ENCODE measurements around the gene GGPS1. TPM values are rescaled to one million over a fixed set of nuclear protein-coding genes. Genes with fewer than 3 reads are reported as not detected.
"Not testable (repeated sequence)": the region's sequence is repeated elsewhere in the genome, so short reads cannot be mapped to it uniquely, and the experiment has no call there.

Gene GGPS1
- total RNA-seq, 1 donor from 2014 or later: 39.1 TPM

GRCh38 chr1:235385633-235386032, 57.3 kb downstream of the GGPS1 start:
- H3K36me3 ChIP-seq (ENCODE audit: insufficient read depth, low read length); H3K4me1 ChIP-seq (ENCODE audit: insufficient read depth, low read length); H3K4me3 Mint-ChIP-seq (ENCODE audit: unreplicated experiment); H3K27ac ChIP-seq (ENCODE audit: low read depth, low read length); H3K4me2 ChIP-seq (ENCODE audit: low read length); H3K9me3 ChIP-seq (ENCODE audit: insufficient read depth, low read depth, low read length); FAIRE-seq; H3K27ac Mint-ChIP-seq (ENCODE audit: unreplicated experiment); H3K4me3 ChIP-seq (ENCODE audit: insufficient read depth, low read depth, low read length); H3K9ac ChIP-seq (ENCODE audit: low read length); H3K27me3 ChIP-seq (ENCODE audit: insufficient read depth, low read length); H4K20me1 ChIP-seq (ENCODE audit: insufficient read depth, low read length); H3K4me1 Mint-ChIP-seq (ENCODE audit: low read depth, unreplicated experiment); H3K27me3 Mint-ChIP-seq (ENCODE audit: low read depth, unreplicated experiment); H2AFZ ChIP-seq (ENCODE audit: low read depth, low read length); DNase-seq (ENCODE audit: low read depth); H3K9me3 Mint-ChIP-seq (ENCODE audit: unreplicated experiment): not testable (repeated sequence)
- H3K36me3 Mint-ChIP-seq (ENCODE audit: low read depth, unreplicated experiment): peaks cover 16% of the 10 kb centered on the region
- H3K79me2 ChIP-seq (ENCODE audit: insufficient read depth, low read length): peaks cover 27% of the 10 kb centered on the region

GRCh38 chr1:235391874-235392273, 63.5 kb downstream of the GGPS1 start:
- H3K4me1 Mint-ChIP-seq (ENCODE audit: low read depth, unreplicated experiment): no peaks in the 10 kb centered on the region

More at GRCh38 chr1:235391874-235392273, 63.5 kb downstream of the GGPS1 start:
- H3K36me3 Mint-ChIP-seq (ENCODE audit: low read depth, unreplicated experiment): peaks cover 11% of the 10 kb centered on the region
- no peaks in the 10 kb centered on the region for H3K27me3 ChIP-seq (ENCODE audit: insufficient read depth, low read length)
- peaks cover 62% of the 10 kb centered on the region for H3K79me2 ChIP-seq (ENCODE audit: insufficient read depth, low read length)
- no peaks in the 10 kb centered on the region for H3K9me3 ChIP-seq (ENCODE audit: insufficient read depth, low read depth, low read length)
- no peak overlapping the region for H3K4me2 ChIP-seq (ENCODE audit: low read length)
- H3K9me3 Mint-ChIP-seq (ENCODE audit: unreplicated experiment): peaks cover 6% of the 10 kb centered on the region
- no peak overlapping the region for H3K27ac Mint-ChIP-seq (ENCODE audit: unreplicated experiment)
- no peak overlapping the region for H3K9ac ChIP-seq (ENCODE audit: low read length)
- no peaks in the 10 kb centered on the region for H3K4me1 ChIP-seq (ENCODE audit: insufficient read depth, low read length)
- FAIRE-seq: no peak
- H3K4me3 ChIP-seq (ENCODE audit: insufficient read depth, low read depth, low read length): no peak overlapping the region
- H3K27ac ChIP-seq (ENCODE audit: low read depth, low read length): no peak overlapping the region
- no peak for DNase-seq (ENCODE audit: low read depth)
- H3K36me3 ChIP-seq (ENCODE audit: insufficient read depth, low read length): no peaks in the 10 kb centered on the region
- no peak overlapping the region for H3K4me3 Mint-ChIP-seq (ENCODE audit: unreplicated experiment)
- H3K27me3 Mint-ChIP-seq (ENCODE audit: low read depth, unreplicated experiment): no peaks in the 10 kb centered on the region
- TF ChIP-seq EZH2 (IDR thresholded peaks at IDR 0.05; ENCODE audit: insufficient read depth, low read length) (no peak), CTCF (IDR thresholded peaks at IDR 0.05; ENCODE audit: insufficient read depth, low read depth, low read length) (no peak)
- H4K20me1 ChIP-seq (ENCODE audit: insufficient read depth, low read length): peaks cover 18% of the 10 kb centered on the region
- H2AFZ ChIP-seq (ENCODE audit: low read depth, low read length): no peak overlapping the region

Other genes with a start within 250 kb of the GGPS1 start
- gene TOMM20, start 199.7 kb upstream of the GGPS1 start, total RNA-seq: 136 and 143 TPM in 2 replicates
- gene RBM34, start 167.3 kb upstream of the GGPS1 start, total RNA-seq: 102 and 129 TPM in 2 replicates
- gene ARID4B, start 391 bp upstream of the GGPS1 start, total RNA-seq: 35.9 and 38.6 TPM in 2 replicates
- gene TBCE, start 38.9 kb downstream of the GGPS1 start, total RNA-seq: 28.3 and 36.3 TPM in 2 replicates
- 38.1 and 40.5 TPM in 2 replicates for gene B3GALNT2, start 175.9 kb downstream of the GGPS1 start, total RNA-seq

Measured in astrocyte (in vitro differentiated cells and primary cell).